C4-2B (cell line): Measurements from ENCODE around the gene ACAD8.

Experiments
- H3K27ac ChIP-seq: fragments of 450-650 bp; 2 replicates; pipeline ENCODE4 v1.5.1; 2017
- CTCF ChIP-seq: fragments of 450-650 bp; conservative IDR thresholded peaks from 2 replicates; pipeline ENCODE4 v1.5.1; 2017; ENCODE audit warnings: mild to moderate bottlenecking
- ZFX ChIP-seq: fragments of 450-650 bp; IDR thresholded peaks from 2 replicates; pipeline ENCODE4 v1.6.1; 2017

Gene ACAD8

GRCh38 chr11:134287561-134287960, 34.2 kb downstream of the ACAD8 start:
- TF ChIP-seq CTCF (no peak), ZFX (no peak)
- H3K27ac ChIP-seq: no peak overlapping the region

- H3K27ac ChIP-seq: no peak overlapping the region
- TF ChIP-seq CTCF (no peak), ZFX (no peak)
These were observed 35.1 kb downstream of the ACAD8 start for GRCh38 chr11:134288486-134288885.

- H3K27ac ChIP-seq: no peak overlapping the region
- no peak for TF ChIP-seq CTCF
- no peak for TF ChIP-seq ZFX
These were observed 35.8 kb downstream of the ACAD8 start for GRCh38 chr11:134289167-134289566.

GRCh38 chr11:134289789-134290188, 36.4 kb downstream of the ACAD8 start:
- TF ChIP-seq ZFX (no peak), CTCF (no peak)
- no peak overlapping the region for H3K27ac ChIP-seq

GRCh38 chr11:134290646-134291045, 37.3 kb downstream of the ACAD8 start:
- H3K27ac ChIP-seq: no peak overlapping the region
- TF ChIP-seq ZFX (no peak), CTCF (no peak)

- no peak for TF ChIP-seq CTCF
- H3K27ac ChIP-seq: no peak overlapping the region
These were observed 37.8 kb downstream of the ACAD8 start for GRCh38 chr11:134291196-134291595.

GRCh38 chr11:134292661-134293060, 39.3 kb downstream of the ACAD8 start:
- TF ChIP-seq ZFX: no peak
- no peak for TF ChIP-seq CTCF

More at GRCh38 chr11:134292661-134293060, 39.3 kb downstream of the ACAD8 start:
- no peak overlapping the region for H3K27ac ChIP-seq
